Measurements from ENCODE around the gene KCNK15.

The KCNK15 gene

DNA sequence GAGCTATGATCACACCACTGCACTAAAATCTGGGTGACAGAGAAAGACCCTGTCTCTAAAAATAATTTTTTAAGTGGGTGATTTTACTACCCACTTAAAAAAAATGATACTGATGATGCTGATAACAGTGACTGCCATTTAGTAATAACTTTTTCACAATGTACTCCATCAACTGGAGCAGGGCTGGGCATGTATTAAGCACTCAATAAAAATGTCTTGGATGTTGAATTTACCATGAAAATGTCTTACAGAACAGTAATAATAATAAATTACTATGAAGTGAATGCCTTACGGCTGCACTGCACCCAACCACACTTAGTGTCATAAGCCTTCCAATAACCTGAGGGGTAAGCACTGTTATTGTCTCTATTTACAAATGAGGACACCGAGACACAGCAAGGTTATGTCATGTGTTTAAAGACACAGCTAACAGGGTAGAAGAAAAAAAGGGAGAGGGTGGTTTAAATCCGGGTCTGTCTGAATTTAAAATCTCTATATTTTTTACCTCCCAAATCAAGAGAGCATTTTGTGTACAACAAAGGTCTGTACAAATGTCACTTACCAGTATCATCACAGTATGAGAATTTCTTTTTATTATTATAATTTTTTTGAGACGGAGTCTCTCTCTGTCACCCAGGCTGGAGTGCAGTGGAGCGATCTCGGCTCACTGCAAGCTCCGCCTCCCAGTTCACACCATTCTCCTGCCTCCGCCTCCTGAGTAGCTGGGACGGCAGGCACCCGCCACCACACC is 43.2 kb downstream of the KCNK15 start:
- no peak for DNase-seq (ENCODE audit: low read depth in 2 of 2)

DNA sequence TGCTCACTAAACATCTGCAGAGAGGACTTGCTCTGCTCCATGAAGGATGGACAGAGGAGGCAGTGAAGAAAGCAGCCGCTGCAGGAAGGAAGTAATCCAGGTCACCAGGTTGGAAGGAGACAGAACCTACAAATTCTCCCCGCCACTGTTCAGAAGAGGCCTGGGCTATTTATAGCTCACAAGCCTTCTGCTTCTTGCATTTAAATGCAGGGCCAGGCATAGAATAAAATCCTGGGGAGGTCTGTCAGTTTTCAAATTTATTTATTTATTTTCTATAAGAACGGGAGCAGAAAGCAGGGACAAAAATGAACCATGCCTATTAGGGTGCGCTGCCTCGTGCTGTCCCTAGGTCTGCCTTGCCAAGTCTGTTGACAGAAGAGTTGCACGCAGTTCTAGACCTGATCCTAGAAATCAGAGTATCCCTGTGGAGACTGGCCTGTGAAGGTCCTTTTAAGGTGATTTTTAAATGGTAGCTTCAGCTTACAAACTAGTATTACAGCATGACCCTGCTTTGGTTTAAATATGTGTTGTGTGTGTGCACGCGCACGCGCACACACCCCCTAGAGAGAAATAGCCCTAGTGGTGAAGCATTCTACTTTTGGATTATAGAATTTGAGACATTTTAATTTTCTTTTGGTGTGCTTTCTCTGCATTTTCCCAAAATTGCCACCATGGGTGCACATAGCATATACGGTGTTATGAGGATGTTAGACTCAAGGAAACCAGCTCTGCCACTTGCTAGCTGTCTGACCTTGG is 45.2 kb downstream of the KCNK15 start:
- DNase-seq (ENCODE audit: low read depth in 2 of 2) = no peak

DNA sequence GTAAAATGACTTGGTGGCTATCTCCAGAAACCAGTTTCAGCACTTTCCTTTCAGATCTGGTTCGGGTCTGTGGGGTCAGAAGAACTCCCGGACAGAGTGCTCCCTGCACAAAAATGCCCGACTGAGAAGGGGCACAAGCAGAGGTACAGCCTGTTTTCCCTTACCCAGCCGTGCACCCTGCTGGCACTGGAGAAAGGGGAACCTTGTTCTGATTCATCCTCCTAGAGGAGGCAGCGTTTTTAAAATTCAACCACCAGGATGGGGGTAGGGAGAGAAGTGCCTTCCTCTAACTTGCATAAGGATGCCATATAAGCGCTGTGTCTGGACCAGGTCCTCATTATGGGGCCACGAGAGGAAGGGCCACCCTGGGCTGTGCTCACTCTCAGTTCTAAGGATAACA is 47.1 kb downstream of the KCNK15 start:
- DNase-seq (ENCODE audit: low read depth in 2 of 2) = no peak

DNA sequence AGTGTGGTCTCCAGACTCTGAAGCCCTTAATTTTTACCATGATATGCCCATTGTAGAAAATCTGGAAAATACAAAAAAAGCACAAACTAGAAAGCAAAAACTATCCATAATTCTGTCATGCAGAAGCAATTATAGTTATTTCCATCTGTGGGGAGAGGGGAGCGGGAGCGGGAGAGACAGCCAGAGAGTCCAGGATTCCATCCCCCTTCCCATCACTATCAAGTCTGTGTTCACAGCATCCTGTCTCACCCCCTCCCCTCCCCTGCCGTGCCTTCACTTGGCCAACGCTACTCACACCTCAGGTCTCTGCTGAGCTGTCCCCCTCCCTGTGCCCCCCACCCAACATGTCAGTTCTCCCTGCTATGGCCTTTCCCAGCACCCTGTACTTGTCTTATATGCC is 50.2 kb downstream of the KCNK15 start:
- DNase-seq (ENCODE audit: low read depth in 2 of 2) = no peak

DNA sequence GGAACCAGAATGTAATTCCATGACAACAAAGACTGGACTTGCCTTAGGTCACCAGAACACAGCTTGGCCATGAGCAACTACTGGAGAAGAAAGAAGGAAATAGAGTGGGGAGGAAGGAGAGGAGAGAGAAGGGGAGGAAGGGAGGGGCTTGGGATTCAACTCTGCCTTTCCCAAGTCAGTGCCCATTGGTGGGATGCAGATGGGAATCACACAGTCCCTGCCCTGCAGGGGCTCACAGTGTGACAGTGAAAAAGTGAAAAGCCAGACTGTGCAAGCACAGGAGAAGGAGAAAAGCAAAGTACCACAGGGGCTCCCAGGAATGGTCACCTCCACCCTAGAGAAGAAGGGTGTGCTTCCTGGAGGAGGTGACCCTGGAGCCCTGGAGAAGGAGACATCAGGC is 50.6 kb downstream of the KCNK15 start:
- DNase-seq (ENCODE audit: low read depth in 2 of 2) = no peak

DNA sequence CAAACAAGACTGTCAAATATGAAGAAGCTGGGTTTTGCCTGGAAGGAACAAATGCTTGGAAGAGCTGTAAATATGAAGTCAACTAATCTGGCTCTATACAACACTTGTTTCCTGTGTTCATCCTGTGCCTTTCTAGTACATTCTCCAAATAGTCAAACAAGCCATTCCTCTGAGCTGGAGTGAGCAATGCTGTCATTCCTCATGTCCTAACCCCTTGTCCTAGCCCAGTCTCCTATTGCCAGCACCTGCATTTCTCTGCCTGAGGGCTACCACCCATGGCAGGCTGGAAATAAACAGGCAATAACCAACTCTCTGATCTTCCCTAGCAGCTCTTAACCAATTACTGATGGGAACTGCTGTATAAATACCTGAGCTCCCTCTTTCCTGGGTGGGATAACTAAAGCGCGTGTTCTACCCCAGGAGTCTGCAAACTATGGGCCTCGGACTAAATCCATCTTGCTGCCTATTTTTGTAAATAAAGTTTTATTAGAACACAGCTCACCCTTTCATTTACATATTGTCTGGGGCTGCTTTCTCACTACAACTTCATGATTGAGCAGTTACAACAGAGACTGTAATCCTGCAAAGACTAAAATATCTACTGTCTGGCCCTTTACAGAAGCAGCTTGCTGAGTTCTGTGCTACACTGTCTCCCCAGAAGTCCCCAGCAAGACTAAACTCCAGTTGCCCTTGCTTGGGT is 51.2 kb downstream of the KCNK15 start:
- no peak for DNase-seq (ENCODE audit: low read depth in 2 of 2)

DNA sequence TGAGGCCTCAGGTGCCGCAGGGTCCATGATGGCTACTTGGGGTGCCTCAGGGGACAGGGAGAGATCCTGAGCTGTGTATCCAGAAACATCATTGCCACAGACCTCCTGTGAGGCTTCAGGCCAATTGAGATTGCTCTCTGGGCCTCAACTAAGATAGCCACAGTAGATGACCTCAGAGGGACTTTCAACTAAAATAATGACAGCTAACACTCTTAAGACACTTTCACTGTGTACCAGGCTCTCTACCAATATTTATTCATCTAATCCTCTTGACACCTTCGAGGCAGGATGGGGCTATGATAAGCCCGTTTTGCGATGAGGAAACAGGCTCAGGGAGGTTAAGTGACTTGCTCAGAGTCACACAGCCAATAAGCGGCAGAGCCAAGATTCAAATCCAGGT is 54.0 kb downstream of the KCNK15 start:
- no peak for DNase-seq (ENCODE audit: low read depth in 2 of 2)

DNA sequence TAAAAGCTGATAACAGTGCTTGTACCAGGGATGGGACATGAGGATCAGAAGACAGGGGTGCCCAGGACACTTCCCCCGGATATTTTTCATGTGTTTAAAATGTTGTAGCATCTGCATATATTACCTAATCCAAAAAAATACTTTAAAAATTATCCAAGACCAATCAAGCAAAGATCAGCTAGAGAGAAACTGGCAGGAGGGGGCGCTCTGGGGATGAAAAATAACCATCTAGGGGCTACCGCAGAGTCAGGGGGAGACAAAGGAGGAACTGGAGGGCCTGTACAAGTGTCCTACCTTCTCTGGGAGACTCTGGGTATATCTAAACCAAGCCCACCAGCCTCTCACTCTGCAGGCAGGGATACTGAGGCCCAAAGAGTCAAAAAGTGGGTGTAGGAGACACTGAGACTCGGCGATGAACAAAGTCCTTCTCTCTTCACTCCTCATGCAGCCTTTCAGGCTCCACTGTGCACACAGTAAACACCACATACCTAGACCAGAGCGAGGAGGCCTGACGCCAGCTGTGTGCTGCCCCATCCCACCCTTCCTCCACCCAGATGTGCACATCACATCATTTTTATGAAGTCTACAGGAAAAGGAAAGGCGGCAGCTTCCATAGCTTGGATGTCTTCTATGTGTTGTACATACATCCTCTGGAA is 54.9 kb downstream of the KCNK15 start:
- DNase-seq (ENCODE audit: low read depth in 2 of 2) = no peak
